GM21447 (cell line): ENCODE results near the gene MAP1LC3B.
A peak's percentile ranks its signal among the peaks of the same experiment; 100 is the strongest.

Experiments
- ATAC-seq: cut with Tn5 transposase; IDR thresholded peaks from one replicate; pipeline ENCODE4 v1.9.1; 2021; ENCODE audit not compliant: unreplicated experiment

Gene MAP1LC3B

DNA sequence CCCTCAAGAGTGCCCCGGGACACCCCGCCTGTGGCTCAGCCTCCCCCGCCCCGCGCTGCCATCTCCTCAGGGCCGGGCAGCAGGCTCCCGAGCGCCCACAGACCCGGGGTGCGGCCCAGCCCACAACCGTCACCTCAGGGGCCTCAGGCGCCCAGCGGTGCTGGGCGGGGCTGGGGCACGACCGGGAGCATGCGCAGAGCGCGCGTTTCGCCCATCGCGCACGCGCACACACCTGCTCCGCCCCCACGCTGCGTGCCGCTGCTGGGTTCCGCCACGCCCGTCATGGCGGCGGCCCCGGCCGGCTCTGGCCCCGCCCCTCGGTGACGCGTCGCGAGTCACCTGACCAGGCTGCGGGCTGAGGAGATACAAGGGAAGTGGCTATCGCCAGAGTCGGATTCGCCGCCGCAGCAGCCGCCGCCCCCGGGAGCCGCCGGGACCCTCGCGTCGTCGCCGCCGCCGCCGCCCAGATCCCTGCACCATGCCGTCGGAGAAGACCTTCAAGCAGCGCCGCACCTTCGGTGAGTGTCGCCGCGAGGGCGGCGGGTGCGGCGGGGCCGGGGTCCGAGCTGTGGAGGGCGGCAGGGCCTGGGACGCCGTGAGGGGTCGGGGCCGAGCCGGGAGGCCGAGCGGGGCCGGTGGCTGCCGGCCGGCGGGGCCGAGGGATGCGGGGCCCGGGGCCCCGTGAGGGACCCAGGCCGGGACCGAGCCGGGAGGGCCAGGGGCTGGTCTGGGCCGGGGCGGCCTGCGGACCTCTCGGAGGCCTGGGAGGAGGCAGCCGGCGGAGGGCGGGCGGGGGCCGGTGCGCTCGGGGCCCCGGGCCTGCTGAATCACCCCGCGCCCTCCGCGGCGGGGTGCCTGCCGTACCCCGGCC, at the start of gene MAP1LC3B:
TSS of gene MAP1LC3B (plus strand) at position 387 of the 871 bp plus-strand sequence. CDS start at position 479, 92 bp downstream.
- ATAC-seq: peak; percentile 47

DNA sequence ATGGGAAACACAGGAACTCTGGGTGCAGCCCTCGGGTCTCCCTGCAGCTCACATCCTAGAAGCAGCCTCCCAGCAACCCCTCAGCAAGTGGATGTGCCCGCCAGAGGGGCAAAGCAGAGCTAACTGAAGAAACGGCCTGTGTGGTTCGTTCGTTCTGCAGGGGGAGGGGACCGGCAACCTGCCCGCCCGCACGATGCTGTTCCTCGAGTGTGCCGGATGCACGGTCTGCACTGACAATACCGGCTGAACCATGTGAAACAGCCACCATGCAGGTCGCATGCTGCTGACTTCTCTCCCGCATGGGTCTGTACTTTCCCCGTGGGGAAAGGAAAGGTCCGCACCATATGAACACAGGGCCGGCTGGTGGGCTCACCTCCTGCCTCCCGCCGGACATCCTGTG, 49.6 kb upstream of the MAP1LC3B start:
- ATAC-seq: no peak

DNA sequence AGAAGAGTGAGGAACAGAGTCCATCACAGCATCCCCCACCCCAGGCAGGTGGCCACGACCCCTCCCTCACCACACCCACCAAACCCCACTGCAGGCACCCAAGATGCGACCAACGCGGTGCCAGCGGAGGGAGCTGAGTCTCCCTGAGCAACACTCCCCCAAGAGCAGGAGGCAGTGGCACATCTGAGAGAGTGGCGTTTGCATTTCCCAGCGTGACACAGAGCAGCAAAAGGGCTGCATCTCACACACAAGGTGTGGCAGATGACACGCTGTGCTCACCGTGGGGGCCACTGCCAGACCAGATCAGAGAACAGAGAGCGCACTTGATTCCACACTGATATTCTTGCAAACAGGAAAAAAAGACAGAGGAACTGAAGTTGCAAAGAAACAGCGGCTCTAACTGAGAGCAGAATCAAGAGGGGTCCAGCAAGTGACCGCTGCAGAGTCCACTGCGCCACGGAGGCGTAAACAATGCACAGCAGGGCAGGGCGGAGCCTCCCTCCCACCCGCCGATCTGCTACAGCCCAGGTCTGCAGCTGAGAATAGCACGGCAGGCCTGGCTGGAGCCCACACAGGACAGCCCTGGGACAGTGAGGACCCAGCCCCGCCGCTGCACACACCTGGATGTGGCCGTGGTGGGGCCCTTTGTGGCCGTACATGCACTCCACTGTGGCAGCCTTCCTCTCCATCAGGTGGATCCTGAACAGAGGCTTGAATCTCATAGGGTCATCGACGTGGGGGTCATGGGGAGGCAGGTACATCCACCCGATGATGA, 49.0 kb upstream of the MAP1LC3B start:
- no peak for ATAC-seq

DNA sequence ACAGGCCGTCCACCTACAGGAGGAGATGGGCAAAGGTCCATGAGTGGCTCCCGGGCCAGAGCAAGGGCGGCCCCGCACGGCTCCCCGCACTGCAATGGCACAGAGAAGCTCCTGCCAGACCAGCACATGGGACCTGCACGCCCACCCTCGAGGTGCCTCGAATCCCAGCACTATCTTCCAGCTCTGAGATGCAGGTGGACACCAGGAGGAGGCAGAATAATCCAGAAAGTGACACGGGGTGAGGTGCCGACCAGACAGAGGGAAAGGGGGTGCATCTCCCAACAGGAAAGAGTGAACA, 48.4 kb upstream of the MAP1LC3B start:
- no peak for ATAC-seq

DNA sequence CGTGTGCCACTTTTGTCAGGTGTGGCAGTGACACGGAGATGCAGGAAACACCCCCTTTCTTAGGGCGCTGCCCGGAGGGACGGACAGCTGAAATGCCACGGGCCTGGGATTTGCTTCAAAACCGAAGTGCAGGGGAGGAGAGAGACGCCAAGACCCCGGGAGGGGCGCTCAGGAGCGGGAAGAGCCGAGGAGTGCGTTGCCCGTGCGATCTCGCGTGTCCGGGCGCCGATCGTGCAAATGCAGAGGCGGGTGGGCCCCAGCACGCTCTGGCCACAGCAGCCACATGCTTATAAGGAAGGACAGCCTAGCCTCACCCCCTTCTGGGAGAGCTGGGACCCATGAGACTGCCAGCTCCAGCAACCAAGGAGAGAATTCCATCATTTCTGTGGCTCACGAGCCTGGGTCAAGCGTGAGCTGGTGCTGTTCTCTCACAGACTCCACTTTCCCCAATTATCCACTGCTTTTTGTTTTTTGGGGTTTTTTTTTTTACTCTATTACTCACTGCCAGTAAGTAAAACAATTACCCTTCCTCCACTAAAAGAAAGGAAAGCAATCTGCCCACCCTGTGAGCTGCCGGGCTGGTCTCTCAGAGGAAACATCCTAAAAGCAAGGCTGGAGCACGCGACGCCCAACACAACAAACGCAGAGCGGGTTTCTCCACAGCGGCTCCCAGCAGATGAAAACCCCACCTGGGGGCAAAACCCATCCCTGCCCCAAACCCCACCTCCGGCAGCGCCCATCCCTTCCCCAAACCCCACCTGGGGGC, 47.8 kb upstream of the MAP1LC3B start:
- no peak for ATAC-seq

DNA sequence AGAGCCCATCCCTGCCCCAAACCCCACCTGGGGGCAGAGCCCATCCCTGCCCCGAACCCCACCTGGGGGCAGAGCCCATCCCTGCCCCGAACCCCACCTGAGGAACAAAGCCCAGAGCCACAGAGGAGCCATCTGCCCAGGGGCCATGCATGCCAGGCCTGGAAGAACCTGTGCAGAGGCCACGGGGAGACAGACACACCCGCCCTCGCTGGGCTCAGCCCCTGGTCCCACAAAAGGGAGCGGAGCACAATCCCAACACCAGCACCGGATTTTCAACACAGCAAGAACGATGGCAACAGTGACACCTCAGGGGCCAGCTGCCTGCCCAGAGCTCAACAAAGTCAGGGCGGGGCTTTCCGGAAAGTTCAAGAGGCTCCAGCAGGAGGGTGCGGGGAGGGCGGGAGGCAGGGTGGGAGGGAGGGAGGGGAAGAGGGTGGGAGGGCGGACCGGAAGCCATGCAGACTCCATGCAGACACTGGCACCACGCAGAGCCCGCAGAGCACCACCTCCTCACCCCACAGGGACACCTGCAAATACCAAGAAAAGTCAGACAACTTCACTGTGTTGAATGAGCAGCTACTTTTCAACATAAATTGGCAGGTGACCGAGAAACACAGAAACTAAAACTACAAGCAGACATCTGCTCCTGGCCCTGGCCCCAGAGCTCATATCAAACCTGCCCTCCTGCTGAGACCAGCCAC, 47.1 kb upstream of the MAP1LC3B start:
- ATAC-seq: no peak

DNA sequence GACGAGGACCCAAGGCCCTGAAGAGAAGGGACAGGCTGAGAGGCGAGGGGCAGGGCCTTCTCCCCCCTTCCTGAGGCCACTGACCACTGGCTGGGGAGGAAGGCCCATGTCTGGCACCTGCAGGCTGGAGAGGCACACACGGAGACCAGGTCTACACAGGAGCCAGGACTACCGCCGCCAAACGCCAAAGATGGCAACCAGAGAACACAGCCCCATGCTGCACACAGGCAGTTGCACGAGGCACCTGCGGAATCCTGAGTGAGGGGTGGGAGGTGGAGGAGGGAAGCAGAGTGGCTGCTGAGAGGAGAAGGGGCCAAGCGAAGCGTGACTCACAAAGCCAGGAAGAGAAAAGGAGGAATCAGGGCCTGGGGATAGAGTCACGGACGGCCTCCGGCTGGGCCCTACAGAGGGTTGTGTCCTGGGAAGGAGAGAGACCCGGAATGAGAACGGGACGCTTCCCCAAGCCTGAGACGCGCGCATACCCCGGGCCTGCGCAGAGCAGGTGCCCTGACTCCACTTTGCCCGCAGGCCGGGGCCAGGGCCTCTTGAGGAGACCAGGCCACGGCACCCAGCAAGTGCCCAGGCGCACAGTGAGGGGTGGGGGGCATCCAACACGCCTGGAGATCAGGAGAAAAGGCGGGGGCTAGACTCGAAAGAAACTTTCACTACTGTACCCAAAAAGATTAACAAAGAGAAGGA, 46.3 kb upstream of the MAP1LC3B start:
- no peak for ATAC-seq

DNA sequence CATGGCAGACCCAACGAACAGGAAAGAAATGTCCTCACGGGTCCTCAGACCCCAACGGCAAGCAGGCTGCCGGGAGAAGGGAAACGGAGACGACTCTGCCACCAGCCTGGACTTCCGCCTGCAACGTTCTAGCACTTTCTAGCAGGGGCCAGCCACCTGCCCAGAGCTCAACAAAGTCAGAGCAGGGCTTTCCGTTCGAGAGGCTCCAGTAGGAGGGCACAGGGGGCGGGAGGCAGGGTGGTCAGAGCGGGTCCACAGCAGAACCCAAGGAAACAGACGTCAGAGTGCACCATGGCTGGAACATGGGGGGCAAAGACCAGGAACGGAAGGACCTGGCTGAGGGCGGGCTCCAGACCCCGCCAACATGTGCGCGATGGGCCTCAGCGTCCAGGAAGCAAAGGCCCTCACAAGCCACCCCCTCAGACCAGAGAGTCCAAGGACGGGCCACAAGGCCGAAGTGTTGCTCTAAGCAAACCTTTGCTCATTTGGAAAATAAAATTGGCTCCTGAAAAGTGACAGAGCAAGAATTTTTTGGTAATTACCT, 45.5 kb upstream of the MAP1LC3B start:
- no peak for ATAC-seq

DNA sequence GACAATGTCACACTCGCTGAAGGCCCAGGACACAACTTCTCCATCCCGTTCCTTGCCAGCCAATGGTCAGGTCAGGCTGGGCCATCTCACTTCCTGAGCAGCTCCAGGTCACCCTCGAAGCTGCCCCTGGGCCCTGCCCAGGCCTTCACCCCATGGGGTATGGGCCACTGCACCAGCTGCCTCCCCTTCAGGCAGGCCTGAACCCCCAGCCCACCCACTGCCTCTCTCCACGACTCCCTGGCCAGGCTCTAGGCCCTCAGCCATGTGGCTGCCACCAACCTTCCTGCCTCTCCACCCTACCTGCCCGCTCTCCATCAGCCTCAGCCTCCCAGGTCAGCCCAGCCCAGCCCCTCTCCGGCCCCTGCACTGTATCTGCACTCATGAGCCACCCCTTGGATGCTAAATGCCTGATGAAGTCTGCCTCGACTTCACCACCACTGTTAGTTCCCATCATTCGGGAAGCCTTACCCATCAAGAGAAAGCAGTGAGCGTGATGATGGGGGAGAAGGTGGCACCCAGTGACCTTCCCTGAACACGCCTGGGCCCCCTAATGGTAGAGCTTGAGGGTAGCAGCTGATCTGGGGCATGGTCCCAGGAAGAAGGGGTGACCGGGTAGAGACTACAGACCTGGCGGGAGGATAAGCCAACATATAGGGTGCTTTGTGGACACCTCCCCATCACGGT, 44.1 kb upstream of the MAP1LC3B start:
- no peak for ATAC-seq

DNA sequence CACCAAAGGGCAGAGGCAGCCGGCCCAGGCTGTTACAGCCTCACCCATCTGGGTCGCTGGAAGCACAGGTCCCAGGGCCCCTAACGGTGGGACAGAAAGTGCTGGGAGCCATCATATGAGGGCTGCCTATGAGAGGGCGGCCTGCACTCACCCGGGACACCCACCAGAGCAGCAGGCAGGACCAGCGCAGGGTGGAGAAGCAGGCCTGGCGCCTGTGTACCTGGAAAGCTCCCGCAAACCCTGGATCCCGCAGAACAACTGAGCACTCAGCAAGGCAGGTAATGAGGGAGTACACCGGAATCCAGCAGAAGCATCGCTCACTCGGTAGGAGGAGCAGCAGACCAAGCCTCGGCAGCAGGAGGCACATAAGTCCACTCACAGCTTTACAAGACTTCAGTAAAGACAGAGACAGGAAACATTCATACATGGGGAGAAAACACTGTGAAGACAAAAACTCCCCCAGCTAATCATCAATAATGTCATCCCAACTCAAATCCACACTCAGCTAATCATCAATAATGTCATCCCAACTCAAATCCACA, 43.4 kb upstream of the MAP1LC3B start:
- no peak for ATAC-seq

DNA sequence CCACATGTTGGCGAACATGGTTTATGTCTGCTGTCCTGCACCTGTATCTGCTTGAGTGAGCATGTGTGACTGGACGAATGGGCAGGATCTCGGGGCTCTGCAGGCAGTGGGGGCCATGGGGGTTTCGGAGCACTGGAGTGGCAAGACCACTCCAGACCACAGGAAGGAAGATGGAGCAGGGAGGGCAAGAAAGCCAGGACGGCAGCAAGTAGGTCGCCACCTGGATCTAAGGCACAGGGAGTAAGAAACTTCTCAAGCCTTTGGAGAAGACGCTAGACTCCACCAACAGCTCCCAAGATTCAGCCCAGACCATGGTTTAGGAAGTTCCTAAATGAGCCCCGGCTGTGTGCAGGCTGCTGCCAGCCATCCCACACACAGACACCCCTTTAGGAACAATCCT, 42.1 kb upstream of the MAP1LC3B start:
- no peak for ATAC-seq

DNA sequence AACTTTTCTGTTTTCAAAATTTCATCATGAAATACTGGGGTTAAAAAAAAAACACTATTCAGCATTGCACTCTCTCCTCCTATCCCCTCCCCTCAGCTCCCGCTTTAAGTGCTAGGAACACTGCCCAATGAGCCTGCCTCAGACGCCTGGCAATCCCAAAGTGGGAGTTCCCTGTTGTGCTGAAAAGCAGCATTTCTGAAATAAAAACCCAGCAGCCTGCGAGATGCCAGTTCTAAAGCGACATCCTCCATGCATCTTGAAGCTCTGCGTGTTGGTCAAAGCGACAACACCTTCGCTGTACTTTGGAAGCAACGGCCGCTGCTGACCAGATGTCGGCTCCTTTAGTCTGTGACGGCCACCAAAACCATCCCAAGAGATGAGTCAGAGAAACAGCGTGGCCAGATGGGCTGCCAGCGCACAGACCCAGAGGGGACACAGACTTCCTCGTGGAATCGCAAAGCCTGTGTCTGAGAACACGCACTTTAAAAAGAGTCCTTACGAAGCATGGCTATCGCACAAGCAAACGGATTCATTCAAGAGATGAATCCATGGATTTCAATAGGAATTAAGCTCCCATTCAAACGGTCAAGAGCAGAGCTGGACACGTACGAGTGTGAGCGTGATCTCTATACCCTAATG, 41.3 kb upstream of the MAP1LC3B start:
- no peak for ATAC-seq

DNA sequence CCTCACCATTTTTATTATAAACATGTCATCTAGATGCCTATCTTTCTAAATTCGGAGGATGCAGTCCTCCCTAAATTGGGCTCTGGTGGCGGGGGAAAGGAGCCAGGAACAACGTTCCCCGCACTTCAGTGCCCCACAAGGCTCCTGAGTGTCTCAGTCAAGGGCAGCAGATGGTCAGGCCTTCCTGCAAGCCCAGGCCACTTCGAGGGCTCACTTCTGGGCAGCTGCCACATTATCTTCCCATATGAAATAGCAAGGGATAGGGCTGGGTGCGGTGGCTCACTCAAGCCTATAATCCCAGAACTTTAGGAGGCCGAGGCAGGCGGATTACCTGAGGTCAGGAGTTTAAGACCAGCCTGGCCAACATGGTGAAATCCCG, 40.8 kb upstream of the MAP1LC3B start:
- no peak for ATAC-seq

DNA sequence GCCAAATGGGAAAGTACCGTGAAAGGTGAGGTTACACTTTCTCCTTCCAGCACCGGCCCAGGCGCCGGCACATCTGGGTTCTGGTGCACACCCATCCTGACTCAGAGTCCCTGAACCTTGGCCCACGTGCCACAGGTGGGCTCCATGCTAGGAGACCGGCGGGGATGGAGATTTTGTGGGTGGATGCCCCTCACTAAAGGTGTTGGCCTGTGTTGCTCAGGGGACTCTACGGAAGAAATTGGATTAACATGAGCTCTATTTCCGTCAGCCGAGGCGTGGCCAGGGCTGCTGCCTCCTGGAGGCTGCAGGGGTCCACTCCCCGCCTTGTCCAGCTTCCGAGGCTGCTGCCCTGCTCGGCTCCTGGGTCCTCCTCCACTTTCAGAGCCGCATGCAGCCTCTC, 39.3 kb upstream of the MAP1LC3B start:
- no peak for ATAC-seq

DNA sequence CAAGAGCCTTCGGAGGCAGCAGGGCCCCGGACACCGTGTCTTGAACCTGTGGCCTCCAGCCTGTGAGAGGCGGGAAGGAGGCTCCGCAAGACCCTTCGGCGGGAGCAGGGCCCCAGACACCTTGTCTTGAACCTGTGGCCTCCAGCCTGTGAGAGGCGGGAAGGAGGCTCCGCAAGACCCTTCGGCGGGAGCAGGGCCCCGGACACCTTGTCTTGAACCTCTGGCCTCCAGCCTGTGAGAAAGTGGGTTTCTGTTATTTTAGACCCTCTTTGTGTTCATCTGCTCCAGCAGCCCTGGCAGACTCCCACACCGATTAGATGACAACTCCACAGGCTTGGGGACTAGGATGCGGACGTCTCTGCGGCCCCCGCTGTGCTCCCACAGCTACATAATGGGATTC, 38.5 kb upstream of the MAP1LC3B start:
- no peak for ATAC-seq

DNA sequence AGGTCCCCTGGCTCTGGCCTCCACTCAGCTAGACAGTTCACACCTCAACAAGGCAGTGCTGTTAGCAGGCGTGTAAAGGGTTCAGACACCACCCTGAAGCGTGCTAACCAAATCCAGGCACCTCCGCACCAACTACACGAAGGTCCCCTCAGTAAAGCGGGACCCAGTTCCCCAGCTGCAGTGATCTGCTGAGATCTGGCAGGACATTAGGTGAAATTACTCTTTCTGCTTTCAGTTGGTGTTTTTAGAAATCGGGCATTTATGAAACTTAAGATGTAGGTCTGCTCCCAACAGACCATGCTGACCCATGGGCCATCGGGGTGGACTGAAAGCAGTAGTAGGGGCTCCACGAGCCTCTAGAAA, 35.7 kb upstream of the MAP1LC3B start:
- ATAC-seq: no peak

DNA sequence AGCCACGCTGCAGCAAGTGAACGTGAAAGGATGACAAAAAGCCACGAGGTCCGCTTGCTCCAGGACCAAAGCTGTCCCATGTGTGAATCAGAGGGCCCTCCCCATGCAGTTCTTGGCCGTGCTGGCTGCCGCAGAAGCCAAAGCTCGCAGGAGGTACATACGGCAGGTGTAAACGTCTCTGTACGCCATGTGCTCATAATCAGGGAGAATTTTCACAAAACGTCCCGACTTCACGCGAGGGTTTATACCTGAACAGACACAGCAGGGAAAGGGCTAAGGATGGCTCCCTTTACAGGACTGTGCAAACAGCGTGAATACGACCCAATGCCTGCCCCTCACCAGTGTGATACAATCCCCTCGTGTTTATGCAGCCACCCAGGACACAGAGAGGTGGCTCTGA, 33.9 kb upstream of the MAP1LC3B start:
- no peak for ATAC-seq

DNA sequence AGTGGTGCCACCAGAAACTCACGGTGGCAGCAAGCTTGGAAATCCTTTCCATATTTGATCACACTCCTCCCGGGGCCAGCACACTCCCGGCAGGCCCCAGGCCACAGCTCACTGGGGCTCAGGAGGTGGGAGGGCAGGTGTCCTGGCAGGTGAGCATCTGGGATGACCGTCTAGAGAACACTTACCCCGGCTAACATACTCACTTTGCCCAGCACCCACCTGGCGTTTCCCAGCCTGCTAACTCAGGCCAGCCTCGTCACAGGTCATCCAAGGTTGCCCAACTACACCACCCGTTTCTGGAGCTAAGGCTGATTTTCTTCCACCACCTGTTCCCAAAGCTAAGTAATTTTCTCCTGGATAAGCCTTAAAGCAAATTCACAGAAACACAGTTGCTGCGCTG, 33.4 kb upstream of the MAP1LC3B start:
- ATAC-seq: no peak

DNA sequence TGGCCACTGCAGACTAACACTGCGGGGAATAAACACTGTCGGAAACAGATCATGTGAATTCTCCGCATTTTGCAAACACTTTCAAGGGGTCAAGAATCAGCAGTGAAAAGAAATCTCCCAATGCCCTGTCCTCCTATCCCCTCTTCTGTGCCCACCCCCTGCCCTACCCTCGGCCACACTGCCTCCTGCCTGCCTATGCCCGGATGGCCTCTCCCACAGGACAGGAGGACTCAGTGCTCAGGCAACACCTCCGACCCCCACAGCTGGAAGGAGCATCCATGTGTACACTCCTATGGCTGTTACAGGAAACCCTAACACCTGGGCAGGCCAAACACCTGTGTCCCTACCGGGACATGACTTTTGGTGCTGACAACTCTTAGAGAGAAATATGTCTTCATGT, 33.0 kb upstream of the MAP1LC3B start:
- ATAC-seq: no peak
